ENCODE data around the gene OR11G2. TPM values are rescaled to one million over a fixed set of nuclear protein-coding genes. Genes with fewer than 3 reads are reported as not detected.

Gene OR11G2
- total RNA-seq, 1 experiment from 2014 or later = not detected

GRCh38 chr14:20215196-20215595 is 24.5 kb downstream of the OR11G2 start:
- ATAC-seq = no peak
- Histone ChIP-seq H3K4me3 (ENCODE audit: low read length) (no peak overlapping the region), H3K9me3 (ENCODE audit: low read length) (no peaks in the 10 kb centered on the region), H3F3A (ENCODE audit: low read length, unreplicated experiment) (no peaks in the 10 kb centered on the region), H3K9ac (ENCODE audit: low read length) (no peak overlapping the region), H3K36me3 (ENCODE audit: low read depth, low read length) (no peaks in the 10 kb centered on the region), H3K9me2 (replicated peaks; ENCODE audit: low read length) (no peaks in the 10 kb centered on the region), H4K20me1 (ENCODE audit: low read length) (no peaks in the 10 kb centered on the region), H3K27ac (ENCODE audit: low read length) (no peak overlapping the region), H3K79me2 (ENCODE audit: low read length) (no peaks in the 10 kb centered on the region), H3K27me3 (ENCODE audit: low read length) (peaks cover 3% of the 10 kb centered on the region; the same call in 1 of the 2 replicates), H3K4me1 (ENCODE audit: insufficient read depth, low read length) (peaks cover 5% of the 10 kb centered on the region; the same call in 1 of the 2 replicates), H3K4me2 (ENCODE audit: low read length) (no peak overlapping the region), H2AFZ (ENCODE audit: low read length) (no peak overlapping the region)
- no peak for DNase-seq
- CTCF ChIA-PET = no interaction called here
- no TSS peak for BruUV-seq (replicated peaks)
- POLR2A ChIA-PET (ENCODE audit: unreplicated experiment) = no interaction called here
- TF ChIP-seq EZH2 (IDR thresholded peaks at IDR 0.05; ENCODE audit: low read length, unreplicated experiment) = no peak
- TF ChIP-seq EZH2phosphoT487 (IDR thresholded peaks at IDR 0.05; ENCODE audit: borderline replicate concordance, low read length) = no peak
- intact Hi-C loops (cut with micrococcal nuclease) = no loop called here

GRCh38 chr14:20219033-20219432 is 28.3 kb downstream of the OR11G2 start:
- no peaks in the 10 kb centered on the region for H3K79me2 ChIP-seq (ENCODE audit: low read length)
- intact Hi-C loops (cut with micrococcal nuclease) = no loop called here
- no peak for TF ChIP-seq EZH2phosphoT487 (IDR thresholded peaks at IDR 0.05; ENCODE audit: borderline replicate concordance, low read length)
- TF ChIP-seq, protein P1, sequence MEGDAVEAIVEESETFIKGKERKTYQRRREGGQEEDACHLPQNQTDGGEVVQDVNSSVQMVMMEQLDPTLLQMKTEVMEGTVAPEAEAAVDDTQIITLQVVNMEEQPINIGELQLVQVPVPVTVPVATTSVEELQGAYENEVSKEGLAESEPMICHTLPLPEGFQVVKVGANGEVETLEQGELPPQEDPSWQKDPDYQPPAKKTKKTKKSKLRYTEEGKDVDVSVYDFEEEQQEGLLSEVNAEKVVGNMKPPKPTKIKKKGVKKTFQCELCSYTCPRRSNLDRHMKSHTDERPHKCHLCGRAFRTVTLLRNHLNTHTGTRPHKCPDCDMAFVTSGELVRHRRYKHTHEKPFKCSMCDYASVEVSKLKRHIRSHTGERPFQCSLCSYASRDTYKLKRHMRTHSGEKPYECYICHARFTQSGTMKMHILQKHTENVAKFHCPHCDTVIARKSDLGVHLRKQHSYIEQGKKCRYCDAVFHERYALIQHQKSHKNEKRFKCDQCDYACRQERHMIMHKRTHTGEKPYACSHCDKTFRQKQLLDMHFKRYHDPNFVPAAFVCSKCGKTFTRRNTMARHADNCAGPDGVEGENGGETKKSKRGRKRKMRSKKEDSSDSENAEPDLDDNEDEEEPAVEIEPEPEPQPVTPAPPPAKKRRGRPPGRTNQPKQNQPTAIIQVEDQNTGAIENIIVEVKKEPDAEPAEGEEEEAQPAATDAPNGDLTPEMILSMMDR (conservative IDR thresholded peaks at IDR 0.05; ENCODE audit: low read depth, low read length) = no peak
- no peak for ATAC-seq
- ChIA-PET POLR2A (ENCODE audit: unreplicated experiment) (no interaction called here), CTCF (no interaction called here)
- peak overlapping the region; percentile 27; the same call in 1 of the 2 replicates for H2AFZ ChIP-seq (ENCODE audit: low read length)
- H3K4me3 ChIP-seq (ENCODE audit: low read length) = no peak overlapping the region
- H3K9ac ChIP-seq (ENCODE audit: low read length) = no peak overlapping the region
- no peak overlapping the region for H3K4me2 ChIP-seq (ENCODE audit: low read length)
- peaks cover 12% of the 10 kb centered on the region for H3K27me3 ChIP-seq (ENCODE audit: low read length)
- no peak overlapping the region for H3K27ac ChIP-seq (ENCODE audit: low read length)
- H3K9me2 ChIP-seq (replicated peaks; ENCODE audit: low read length) = no peaks in the 10 kb centered on the region
- H3F3A ChIP-seq (ENCODE audit: low read length, unreplicated experiment) = no peaks in the 10 kb centered on the region
- DNase-seq = peak; percentile 12
- no peaks in the 10 kb centered on the region for H3K36me3 ChIP-seq (ENCODE audit: low read depth, low read length)
- H3K4me1 ChIP-seq (ENCODE audit: insufficient read depth, low read length) = peaks cover 5% of the 10 kb centered on the region; the same call in 1 of the 2 replicates
- no peaks in the 10 kb centered on the region for H3K9me3 ChIP-seq (ENCODE audit: low read length)
- H4K20me1 ChIP-seq (ENCODE audit: low read length) = no peaks in the 10 kb centered on the region
- BruUV-seq (replicated peaks) = no TSS peak

- intact Hi-C loops (cut with micrococcal nuclease) = no loop called here
- Histone ChIP-seq H3K27ac (ENCODE audit: low read length) (no peak within 1 kb of the TSS), H3K4me2 (ENCODE audit: low read length) (no peak within 1 kb of the TSS), H3K9ac (ENCODE audit: low read length) (no peak within 1 kb of the TSS), H3F3A (ENCODE audit: low read length, unreplicated experiment) (no peaks in the 10 kb centered on the region), H3K27me3 (ENCODE audit: low read length) (peaks cover 12% of the 10 kb centered on the region), H3K79me2 (ENCODE audit: low read length) (no peaks in the 10 kb centered on the region), H3K9me2 (replicated peaks; ENCODE audit: low read length) (no peaks in the 10 kb centered on the region), H2AFZ (ENCODE audit: low read length) (no peak within 1 kb of the TSS), H3K4me1 (ENCODE audit: insufficient read depth, low read length) (peaks cover 5% of the 10 kb centered on the region; the same call in 1 of the 2 replicates), H4K20me1 (ENCODE audit: low read length) (no peaks in the 10 kb centered on the region), H3K4me3 (ENCODE audit: low read length) (no peak within 1 kb of the TSS), H3K9me3 (ENCODE audit: low read length) (no peaks in the 10 kb centered on the region), H3K36me3 (ENCODE audit: low read depth, low read length) (no peaks in the 10 kb centered on the region)
- TF ChIP-seq EZH2phosphoT487 (IDR thresholded peaks at IDR 0.05; ENCODE audit: borderline replicate concordance, low read length) (no peak), EZH2 (IDR thresholded peaks at IDR 0.05; ENCODE audit: low read length, unreplicated experiment) (no peak)
- TF ChIP-seq, protein P1 (conservative IDR thresholded peaks at IDR 0.05; ENCODE audit: low read depth, low read length) = no peak
- no peak for DNase-seq
- ATAC-seq = no peak
- ChIA-PET POLR2A (ENCODE audit: unreplicated experiment) (no interaction called here), CTCF (no interaction called here)
- no TSS peak for BruUV-seq (replicated peaks)
These were observed 32.7 kb downstream of the OR11G2 start, which contains the start of gene OR11H6 for GRCh38 chr14:20223410-20223809. OR11H6 (plus strand) TSS chr14:20223710; CDS start chr14:20223710, 0 bp downstream.

Measured in PC-3 (cell line).